K562 (cell line): ENCODE results near the gene SUGP1. TPM values are rescaled to one million over a fixed set of nuclear protein-coding genes. Genes with fewer than 3 reads are reported as not detected.

Experiments used
- ATAC-seq: fragments of 200-7000 bp; cut with Tn5 transposase; 3 replicates; pipeline ENCODE4 v1.9.1; 2020; ENCODE audit warnings: moderate library complexity
- BruUV-seq: library from RNA; stranded (reverse); fragments of 400-500 nt; replicated peaks from 2 replicates; lab custom pipeline; 2021; lab: Mats Ljungman, UMichigan
- CTCF ChIA-PET: fragments of 300-600 bp; formaldehyde crosslinking; extraction: SDS; loops from one replicate; lab custom pipeline; 2021; ENCODE audit warnings: low intra/inter-chr PET ratio; lab: Yijun Ruan, JAX
- POLR2A ChIA-PET: fragments of 300-600, 350-650 bp; sonication (Branson Sonifier 250); formaldehyde crosslinking; extraction: SDS; loops from one replicate; lab custom pipeline; 2021; ENCODE audit warnings: antibody characterized with exemption, inconsistent platforms; lab: Yijun Ruan, JAX
- DNase-seq, 4 experiments: peaks; one replicate each; pipeline versions ENCODE4 v3.0.0 to v3.0.0-alpha.2; 2011 to 2018; ENCODE audit warnings: low spot score in 3 of 4, mixed read lengths in 3 of 4; ENCODE audit errors: extremely low read depth in 1 of 4
- FAIRE-seq: peaks from 2 replicates; lab custom pipeline; 2011; peaks lifted over from hg19 to GRCh38; lab: Jason Lieb, UNC
- H2AFZ ChIP-seq: 2 replicates; pipeline ENCODE4 v1.6.0; 2011; ENCODE audit warnings: low read depth, low read length, control low read depth, inconsistent platforms
- H3K27ac ChIP-seq: fragments of 200-600 bp; 3 replicates; pipeline ENCODE4 v1.8.0; 2011; ENCODE audit warnings: low read depth, mild to moderate bottlenecking, control low read depth, inconsistent platforms, low read length, moderate library complexity, mixed read lengths; ENCODE audit errors: extremely low read depth
- H3K27me3 ChIP-seq, 2 experiments: fragments of 300-600 bp in 1 of 2; 2 replicates in 1 of 2; 3 replicates in 1 of 2; pipeline versions ENCODE4 v1.6.0 to v1.8.0; 2011; ENCODE audit warnings: inconsistent platforms in 2 of 2, low read length in 2 of 2, mild to moderate bottlenecking in 1 of 2, mixed read lengths in 1 of 2, moderate library complexity in 1 of 2; ENCODE audit not compliant: control insufficient read depth in 2 of 2, insufficient read depth in 2 of 2
- H3K36me3 ChIP-seq: fragments of 300-600 bp; 3 replicates; pipeline ENCODE4 v1.8.0; 2011; ENCODE audit warnings: mild to moderate bottlenecking, low read length, inconsistent platforms; ENCODE audit not compliant: control insufficient read depth, insufficient read depth
- H3K4me1 ChIP-seq, 2 experiments: fragments of 200-600 bp in 1 of 2; replicated peaks in 1 of 2; 2 replicates in 1 of 2; 3 replicates in 1 of 2; pipeline versions ENCODE4 v1.5.1 to v1.8.0; 2011; ENCODE audit warnings: inconsistent platforms in 2 of 2, low read length in 2 of 2, mild to moderate bottlenecking in 1 of 2, mixed read lengths in 1 of 2, moderate library complexity in 1 of 2; ENCODE audit not compliant: control insufficient read depth in 2 of 2, insufficient read depth in 2 of 2
- H3K4me2 ChIP-seq: 2 replicates; pipeline ENCODE4 v1.6.1; 2011; ENCODE audit warnings: low read length, control low read depth, inconsistent platforms, mixed read lengths; ENCODE audit not compliant: insufficient read depth
- H3K4me3 ChIP-seq: fragments of 200-600 bp; sonication (generic), shearing (Covaris generic); 2 replicates; pipeline ENCODE4 v1.5.1; 2016; ENCODE audit warnings: control low read depth, inconsistent platforms
- H3K79me2 ChIP-seq: fragments of 200-600 bp; 3 replicates; pipeline ENCODE4 v1.8.0; 2011; ENCODE audit warnings: low read length, inconsistent platforms; ENCODE audit not compliant: control insufficient read depth, insufficient read depth
- H3K9ac ChIP-seq, 2 experiments: 2 replicates each; pipeline versions ENCODE4 v1.6.0 to v1.6.1; 2011; ENCODE audit warnings: low read depth in 2 of 2, low read length in 2 of 2, control low read depth in 1 of 2, inconsistent platforms in 1 of 2, mild to moderate bottlenecking in 1 of 2, mixed read lengths in 1 of 2; ENCODE audit not compliant: insufficient read depth in 1 of 2
- H3K9me1 ChIP-seq: one replicate; pipeline ENCODE4 v1.6.0; 2011; ENCODE audit warnings: inconsistent platforms, mild to moderate bottlenecking, low read length, moderate library complexity; ENCODE audit not compliant: control insufficient read depth, insufficient read depth
- H3K9me3 ChIP-seq: replicated peaks from 2 replicates; pipeline ENCODE4 v1.5.1; 2011; ENCODE audit warnings: low read depth, low read length, inconsistent platforms; ENCODE audit not compliant: control insufficient read depth, insufficient read depth
- H4K20me1 ChIP-seq: replicated peaks from 2 replicates; pipeline ENCODE4 v1.6.1; 2011; ENCODE audit warnings: low read length, inconsistent platforms, mixed read lengths; ENCODE audit not compliant: control insufficient read depth, insufficient read depth
- ATF1 ChIP-seq, 2 experiments: fragments of 450-650 bp in 1 of 2; IDR thresholded peaks; 2 replicates each; pipeline ENCODE4 v1.6.1; 2016; ENCODE audit warnings: missing compliant biosample characterization in 1 of 2, missing genetic modification characterization in 1 of 2
- CBFA2T3 ChIP-seq: fragments of 450-650 bp; IDR thresholded peaks from 2 replicates; pipeline ENCODE4 v1.6.1; 2017
- DDX20 ChIP-seq: fragments of 450-650 bp; IDR thresholded peaks from 2 replicates; pipeline ENCODE4 v1.6.1; 2016; ENCODE audit warnings: missing genetic modification characterization, low read depth, mild to moderate bottlenecking, missing compliant biosample characterization, moderate library complexity
- NUFIP1 ChIP-seq: fragments of 450-650 bp; IDR thresholded peaks from 2 replicates; pipeline ENCODE4 v1.6.1; 2018; ENCODE audit not compliant: partially characterized antibody
- PHF21A ChIP-seq: fragments of 450-650 bp; IDR thresholded peaks from 2 replicates; pipeline ENCODE4 v1.6.1; 2017; ENCODE audit warnings: low read depth, borderline replicate concordance
- PRPF4 ChIP-seq: fragments of 200-400 bp; formaldehyde crosslinking; IDR thresholded peaks from one replicate; pipeline ENCODE4 v1.6.1; 2017; ENCODE audit warnings: low read length, low read depth, mild to moderate bottlenecking; ENCODE audit not compliant: insufficient read depth, poor library complexity, severe bottlenecking
- RFX7 ChIP-seq: fragments of 250-450 bp; sonication (Bioruptor Pico); IDR thresholded peaks from 2 replicates; pipeline ENCODE4 v1.5.1; 2021; ENCODE audit warnings: mild to moderate bottlenecking
- TAF9B ChIP-seq: fragments of 450-650 bp; IDR thresholded peaks from 2 replicates; pipeline ENCODE4 v1.6.1; 2018; ENCODE audit warnings: mild to moderate bottlenecking; ENCODE audit not compliant: partially characterized antibody
- WHSC1 ChIP-seq: IDR thresholded peaks from one replicate; pipeline ENCODE4 v1.6.1; 2012; ENCODE audit warnings: low read length, control low read depth, inconsistent platforms
- ZC3H8 ChIP-seq: fragments of 450-650 bp; IDR thresholded peaks from 2 replicates; pipeline ENCODE4 v1.6.1; 2017
- ZNF707 ChIP-seq: fragments of 250-450 bp; sonication (Bioruptor Pico); conservative IDR thresholded peaks from 2 replicates; pipeline ENCODE4 v1.8.0; 2022; ENCODE audit warnings: inconsistent platforms, mild to moderate bottlenecking, moderate library complexity
- WGBS: fragments of 100-300 bp; shearing (Covaris generic); methylation state at CpG from one replicate; pipeline ENCODE4 v1.1.6; 2016; ENCODE audit warnings: low coverage, mixed read lengths; ENCODE audit not compliant: insufficient coverage; ENCODE audit errors: missing lambda C conversion rate; 5-methylcytosine and 5-hydroxymethylcytosine counted together
- in situ Hi-C: fragments of 300-500 bp; cut with MboI; formaldehyde crosslinking; loops from 4 replicates; pipeline ENCODE4 v1.15.0; 2018; ENCODE audit warnings: inconsistent platforms, mixed read lengths
- intact Hi-C: fragments of 100-400 bp; cut with micrococcal nuclease; formaldehyde crosslinking; loops from 2 replicates; pipeline ENCODE4 v1.14.2; 2022
- polyA plus RNA-seq, 8 experiments: library from polyadenylated mRNA; depleted of rRNA in 4 of 8; stranded (reverse) in 5 of 8; unstranded in 3 of 8; fragments of >200 nt; fragmentation: Nextera tagmentation in 2 of 8; fragmentation: Illumina TruSeq in 1 of 8; extraction: Ambion mirVana in 2 of 8; extraction: Trizol in 1 of 8; gene quantifications; 2 replicates each; pipeline versions ENCODE4 v1.2.1 to v1.2.3, GENCODE V29; 2011 to 2014; ENCODE audit warnings: inconsistent platforms in 1 of 8, missing spikeins in 1 of 8
- total RNA-seq, 7 experiments: library from RNA; depleted of rRNA in 6 of 7; stranded (reverse); fragments of >200 nt in 6 of 7; fragmentation: Illumina TruSeq in 2 of 7; extraction: Trizol in 2 of 7; gene quantifications; 2 replicates each; pipeline versions ENCODE4 v1.2.1 to v1.2.3, GENCODE V29; 2011 to 2021; ENCODE audit warnings: low replicate concordance in 1 of 7

SUGP1 gene
- total and polyA plus RNA-seq, 9 of the 15 experiments (the other 6 are each of a cell fraction or from before 2014, with no cell fraction given), result 1.0 to 53.3 (median 32.4) TPM

DNA sequence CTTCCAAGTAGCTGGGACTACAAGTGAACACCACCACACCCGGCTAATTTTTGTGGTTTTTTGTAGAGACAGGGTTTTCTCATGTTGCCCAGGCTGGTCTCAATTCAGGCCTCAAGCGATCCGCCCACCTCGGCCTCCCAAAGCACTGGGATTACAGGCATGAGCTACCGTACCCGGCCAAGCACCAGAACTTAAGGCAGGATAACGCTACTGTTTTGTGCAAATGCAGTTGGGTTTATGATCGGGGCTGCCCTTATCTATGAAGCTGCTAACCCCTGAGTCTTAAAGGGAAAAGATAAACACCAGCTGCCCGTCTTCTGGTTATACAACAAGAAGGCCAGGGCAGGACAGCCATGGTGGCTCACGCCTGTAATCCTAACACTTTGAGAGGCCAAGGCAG is 34.6 kb downstream of the SUGP1 start:
- intact Hi-C loops, result no loop called here
- no peak overlapping the region for H2AFZ ChIP-seq
- CTCF ChIA-PET, result no interaction called here
- in situ Hi-C loops, result no loop called here
- ATAC-seq (no peak), FAIRE-seq (peak; percentile 49), DNase-seq (peak in 1 of 4 experiments; percentile 18)
- no peaks in the 10 kb centered on the region for H3K79me2 ChIP-seq
- H4K20me1 ChIP-seq, result no peaks in the 10 kb centered on the region
- no peaks in the 10 kb centered on the region for H3K9me1 ChIP-seq
- H3K27me3 ChIP-seq, result no peaks in the 10 kb centered on the region
- H3K27ac ChIP-seq, result no peak overlapping the region
- WGBS, result 65% methylated on average over 10 of the region's 10 CpGs
- BruUV-seq, result no TSS peak
- H3K4me3 ChIP-seq, result no peak overlapping the region
- H3K9me3 ChIP-seq, result no peaks in the 10 kb centered on the region
- H3K4me2 ChIP-seq, result no peak overlapping the region
- no peak overlapping the region; a peak in 1 of 4 replicates for H3K9ac ChIP-seq
- no peaks in the 10 kb centered on the region; a peak in 1 of 5 replicates for H3K4me1 ChIP-seq
- TF ChIP-seq ZC3H8 (no peak), PHF21A (no peak), CBFA2T3 (peak; percentile 53; the same call in 1 of the 2 replicates)
- POLR2A ChIA-PET, result interaction anchor here (0.9 to 1.3 kb wide), 3 partner anchors 13 to 82 kb away, joined by 3 to 5 read pairs (median 4); partner anchors contain the start of gene NR2C2AP
- H3K36me3 ChIP-seq, result peaks cover 63% of the 10 kb centered on the region

GRCh38 chr19:19280561-19280960 is 39.7 kb downstream of the SUGP1 start:
- ChIA-PET CTCF (no interaction called here), POLR2A (interaction anchor here (0.5 to 1.0 kb wide), 4 partner anchors 8 to 717 kb away, joined by 3 read pairs; no protein-coding TSS in a partner anchor)
- Histone ChIP-seq H4K20me1 (no peaks in the 10 kb centered on the region; the same call in 1 of the 2 replicates), H3K36me3 (peaks cover 71% of the 10 kb centered on the region), H3K27me3 (no peaks in the 10 kb centered on the region), H3K9me1 (no peaks in the 10 kb centered on the region), H3K4me2 (no peak overlapping the region), H3K4me1 (peaks cover 0 to 3% of the 10 kb centered on the region in 2 experiments; a peak in 2 of 5 replicates), H3K79me2 (no peaks in the 10 kb centered on the region), H3K27ac (no peak overlapping the region), H3K4me3 (no peak overlapping the region), H3K9me3 (no peaks in the 10 kb centered on the region), H2AFZ (no peak overlapping the region), H3K9ac (peak overlapping the region in 1 of 2 experiments; percentile 45; a peak in 1 of 4 replicates)
- intact Hi-C loops, result no loop called here
- DNase-seq, result no peak
- no peak for ATAC-seq
- 93% methylated on average over 15 of the region's 16 CpGs for WGBS
- no peak for FAIRE-seq
- in situ Hi-C loops, result no loop called here
- BruUV-seq, result no TSS peak
- no peak for TF ChIP-seq PRPF4
- no peak for TF ChIP-seq RFX7 (CRISPR knock-in tag)
- TF ChIP-seq TAF9B, result no peak
- TF ChIP-seq ZNF707, result no peak
- no peak for TF ChIP-seq WHSC1
- no peak for TF ChIP-seq DDX20 (tag)
- TF ChIP-seq ATF1 (CRISPR knock-in tag; IDR thresholded peaks at IDR 0.05), result no peak
- no peak for TF ChIP-seq ATF1 (tag; IDR thresholded peaks at IDR 0.05)
- TF ChIP-seq NUFIP1, result no peak
